Activated naive CD8-positive, alpha-beta T cell treated with anti-CD3 and anti-CD28 coated beads, Interleukin-2, amount 10 ng/mL, durations not matched to agents 7 days and 5 days (primary cell): ENCODE measurements around the gene ITGA5. TPM values are rescaled to one million over a fixed set of nuclear protein-coding genes. Genes with fewer than 3 reads are reported as not detected.

Experiments used
- ATAC-seq: fragments of 150-1000 bp; cut with Tn5 transposase; one replicate; pipeline ENCODE4 v1.10.0; 2021; ENCODE audit warnings: low read depth, moderate library complexity
- POLR2A ChIA-PET: fragments of 350-600 bp; sonication (Branson Sonifier 250); formaldehyde crosslinking; loops from one replicate; lab custom pipeline; 2021; ENCODE audit warnings: antibody characterized with exemption; lab: Charles Lee
- DNase-seq: peaks from one replicate; pipeline ENCODE4 v3.0.0; 2021
- H3K27ac Mint-ChIP-seq: one replicate; pipeline ENCODE4 v1.8.0; 2022; ENCODE audit warnings: mild to moderate bottlenecking, mixed read lengths
- H3K27me3 Mint-ChIP-seq: one replicate; pipeline ENCODE4 v1.8.0; 2022; ENCODE audit warnings: mild to moderate bottlenecking, moderate library complexity, mixed read lengths
- H3K36me3 Mint-ChIP-seq: one replicate; pipeline ENCODE4 v1.8.0; 2021; ENCODE audit warnings: mild to moderate bottlenecking, mixed read lengths
- H3K4me1 Mint-ChIP-seq: one replicate; pipeline ENCODE4 v1.8.0; 2021; ENCODE audit warnings: mixed read lengths
- H3K4me3 Mint-ChIP-seq: one replicate; pipeline ENCODE4 v1.8.0; 2022; ENCODE audit warnings: mild to moderate bottlenecking, moderate library complexity, mixed read lengths
- H3K9me3 Mint-ChIP-seq: one replicate; pipeline ENCODE4 v1.8.0; 2021; ENCODE audit warnings: mixed read lengths
- total RNA-seq, 2 experiments: library from RNA; stranded (reverse); gene quantifications; one replicate each; pipeline ENCODE4 v1.2.3, GENCODE V29; 2021

ITGA5 gene
- total RNA-seq, 2 experiments from 2014 or later, result 84.5 to 90.6 TPM

GRCh38 chr12:54413284-54414190 lies 5.5 kb downstream of the ITGA5 start:
- Mint-ChIP-seq H3K36me3 (peaks cover 13% of the 10 kb centered on the region), H3K4me1 (peaks cover 50% of the 10 kb centered on the region), H3K27ac (peak overlapping the region; percentile 95), H3K27me3 (no peaks in the 10 kb centered on the region), H3K4me3 (peak overlapping the region; percentile 73), H3K9me3 (no peaks in the 10 kb centered on the region)
- ATAC-seq, result peak; percentile 79
- POLR2A ChIA-PET, result interaction anchor here (0.6 to 3.0 kb wide), 14 partner anchors 9 to 659 kb away, joined by 3 to 12 read pairs (median 4); partner anchors contain the start of genes CBX5, COPZ1, HNRNPA1 and NCKAP1L
- DNase-seq, result peak; percentile 75

DNA sequence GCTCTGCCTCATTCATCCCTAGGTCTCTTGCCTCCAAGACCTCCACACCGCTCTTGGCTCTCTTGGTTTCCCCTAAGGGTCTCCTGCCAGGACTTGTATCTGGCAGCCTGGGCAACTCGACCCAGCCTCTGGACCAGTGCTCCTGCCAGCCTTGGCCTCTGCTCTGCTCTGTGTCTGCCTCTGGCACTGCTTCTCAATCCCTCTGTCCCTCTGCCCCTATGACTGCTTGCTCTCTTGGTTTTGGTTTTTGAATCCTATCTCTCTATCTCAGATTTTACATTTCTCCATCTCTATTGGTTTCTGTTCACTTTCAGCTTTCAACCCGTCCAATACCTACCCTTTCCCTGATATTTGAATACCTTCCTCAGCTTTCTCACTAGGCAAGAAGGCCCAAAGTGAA lies 6.3 kb downstream of the ITGA5 start:
- H3K36me3 Mint-ChIP-seq, result peaks cover 17% of the 10 kb centered on the region
- peak overlapping the region; percentile 73 for H3K4me3 Mint-ChIP-seq
- DNase-seq (no peak), ATAC-seq (peak; percentile 34)
- H3K9me3 Mint-ChIP-seq, result no peaks in the 10 kb centered on the region
- H3K27me3 Mint-ChIP-seq, result no peaks in the 10 kb centered on the region
- H3K27ac Mint-ChIP-seq, result peak overlapping the region; percentile 95
- POLR2A ChIA-PET, result interaction anchor here (0.6 to 3.0 kb wide), 12 partner anchors 9 to 658 kb away, joined by 3 to 12 read pairs (median 4); partner anchors contain the start of genes CBX5, COPZ1, HNRNPA1 and NCKAP1L
- peaks cover 50% of the 10 kb centered on the region for H3K4me1 Mint-ChIP-seq

- H3K27me3 Mint-ChIP-seq, result no peaks in the 10 kb centered on the region
- peak overlapping the region; percentile 73 for H3K4me3 Mint-ChIP-seq
- POLR2A ChIA-PET, result interaction anchor here (0.7 to 3.0 kb wide), 5 partner anchors 13 to 85 kb away, joined by 3 to 12 read pairs (median 6); partner anchors contain the start of gene NCKAP1L
- no peak for ATAC-seq
- H3K27ac Mint-ChIP-seq, result peak overlapping the region; percentile 95
- peaks cover 20% of the 10 kb centered on the region for H3K36me3 Mint-ChIP-seq
- H3K4me1 Mint-ChIP-seq, result peaks cover 50% of the 10 kb centered on the region
- H3K9me3 Mint-ChIP-seq, result no peaks in the 10 kb centered on the region
- DNase-seq, result no peak
Measured at GRCh38 chr12:54412348-54412747, 6.7 kb downstream of the ITGA5 start.

- Mint-ChIP-seq H3K4me3 (peak overlapping the region; percentile 73), H3K27ac (peak overlapping the region; percentile 95), H3K27me3 (no peaks in the 10 kb centered on the region), H3K4me1 (peaks cover 45% of the 10 kb centered on the region), H3K36me3 (peaks cover 24% of the 10 kb centered on the region), H3K9me3 (no peaks in the 10 kb centered on the region)
- ATAC-seq (peak; percentile 20), DNase-seq (peak; percentile 60)
- POLR2A ChIA-PET, result interaction anchor here (0.7 to 3.0 kb wide), 6 partner anchors 8 to 86 kb away, joined by 3 to 12 read pairs (median 6); partner anchors contain the start of gene NCKAP1L
Measured at GRCh38 chr12:54411391-54412241, 7.5 kb downstream of the ITGA5 start.

DNA sequence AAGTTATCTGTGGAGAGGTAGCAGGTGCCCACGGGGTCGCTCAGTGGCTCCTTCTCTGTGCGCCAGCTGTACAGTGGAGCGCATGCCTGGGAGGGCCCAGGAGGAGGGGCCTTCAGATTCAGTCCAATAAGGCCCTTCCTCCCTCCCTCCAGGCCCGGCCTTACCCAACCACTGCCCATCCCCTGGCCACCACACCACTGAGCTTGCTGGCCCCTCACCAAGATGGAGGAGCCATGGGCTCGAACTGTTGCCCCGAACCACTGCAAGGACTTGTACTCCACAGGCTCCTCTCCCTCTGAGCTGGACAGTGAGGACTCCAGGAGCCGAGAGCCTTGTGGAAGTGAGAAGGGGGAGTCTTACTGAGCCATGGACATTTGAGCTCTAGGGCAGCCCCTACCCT lies 9.8 kb downstream of the ITGA5 start:
- H3K9me3 Mint-ChIP-seq, result no peaks in the 10 kb centered on the region
- peaks cover 38% of the 10 kb centered on the region for H3K36me3 Mint-ChIP-seq
- no peaks in the 10 kb centered on the region for H3K27me3 Mint-ChIP-seq
- no peak overlapping the region for H3K4me3 Mint-ChIP-seq
- DNase-seq (no peak), ATAC-seq (no peak)
- no peak overlapping the region for H3K27ac Mint-ChIP-seq
- POLR2A ChIA-PET, result interaction anchor here (0.8 to 1.3 kb wide), 2 partner anchors 9 kb away, joined by 3 read pairs; no protein-coding TSS in a partner anchor
- peaks cover 30% of the 10 kb centered on the region for H3K4me1 Mint-ChIP-seq

- POLR2A ChIA-PET, result no interaction called here
- DNase-seq, result no peak
- H3K4me1 Mint-ChIP-seq, result peaks cover 11% of the 10 kb centered on the region
Measured at GRCh38 chr12:54407183-54407905, 11.7 kb downstream of the ITGA5 start.

GRCh38 chr12:54405573-54405972 lies 13.5 kb downstream of the ITGA5 start:
- POLR2A ChIA-PET, result no interaction called here
- Mint-ChIP-seq H3K4me1 (peaks cover 1% of the 10 kb centered on the region), H3K4me3 (no peak overlapping the region), H3K27me3 (no peaks in the 10 kb centered on the region), H3K27ac (peak overlapping the region; percentile 4), H3K36me3 (peaks cover 42% of the 10 kb centered on the region), H3K9me3 (no peaks in the 10 kb centered on the region)
- DNase-seq, result no peak
- ATAC-seq, result no peak

More at GRCh38 chr12:54407183-54407905, 11.7 kb downstream of the ITGA5 start:
- Mint-ChIP-seq H3K27me3 (no peaks in the 10 kb centered on the region), H3K9me3 (no peaks in the 10 kb centered on the region), H3K27ac (no peak overlapping the region), H3K36me3 (peaks cover 38% of the 10 kb centered on the region), H3K4me3 (no peak overlapping the region)
- ATAC-seq, result no peak

DNA sequence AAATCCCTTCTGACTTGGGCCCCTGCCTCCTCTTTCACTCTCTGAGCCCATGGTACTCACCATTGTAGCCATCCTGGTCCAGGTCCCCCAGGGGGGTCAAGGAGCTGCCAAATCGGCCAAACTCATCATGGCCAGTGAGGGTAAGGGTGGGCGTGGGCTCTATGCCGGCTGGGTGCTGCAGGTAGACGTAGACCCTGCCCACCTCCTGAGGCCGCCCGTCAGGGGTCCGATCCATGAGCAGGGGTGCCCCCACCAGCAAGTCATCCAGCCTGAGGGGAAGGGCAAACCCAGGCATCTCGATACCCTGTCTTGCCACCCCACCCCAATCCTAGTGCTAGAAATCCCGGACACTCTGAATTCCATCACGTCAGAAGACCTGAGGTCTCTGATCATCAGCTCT lies 14.0 kb downstream of the ITGA5 start:
- peaks cover 1% of the 10 kb centered on the region for H3K4me1 Mint-ChIP-seq
- no peak for ATAC-seq
- peaks cover 42% of the 10 kb centered on the region for H3K36me3 Mint-ChIP-seq

DNA sequence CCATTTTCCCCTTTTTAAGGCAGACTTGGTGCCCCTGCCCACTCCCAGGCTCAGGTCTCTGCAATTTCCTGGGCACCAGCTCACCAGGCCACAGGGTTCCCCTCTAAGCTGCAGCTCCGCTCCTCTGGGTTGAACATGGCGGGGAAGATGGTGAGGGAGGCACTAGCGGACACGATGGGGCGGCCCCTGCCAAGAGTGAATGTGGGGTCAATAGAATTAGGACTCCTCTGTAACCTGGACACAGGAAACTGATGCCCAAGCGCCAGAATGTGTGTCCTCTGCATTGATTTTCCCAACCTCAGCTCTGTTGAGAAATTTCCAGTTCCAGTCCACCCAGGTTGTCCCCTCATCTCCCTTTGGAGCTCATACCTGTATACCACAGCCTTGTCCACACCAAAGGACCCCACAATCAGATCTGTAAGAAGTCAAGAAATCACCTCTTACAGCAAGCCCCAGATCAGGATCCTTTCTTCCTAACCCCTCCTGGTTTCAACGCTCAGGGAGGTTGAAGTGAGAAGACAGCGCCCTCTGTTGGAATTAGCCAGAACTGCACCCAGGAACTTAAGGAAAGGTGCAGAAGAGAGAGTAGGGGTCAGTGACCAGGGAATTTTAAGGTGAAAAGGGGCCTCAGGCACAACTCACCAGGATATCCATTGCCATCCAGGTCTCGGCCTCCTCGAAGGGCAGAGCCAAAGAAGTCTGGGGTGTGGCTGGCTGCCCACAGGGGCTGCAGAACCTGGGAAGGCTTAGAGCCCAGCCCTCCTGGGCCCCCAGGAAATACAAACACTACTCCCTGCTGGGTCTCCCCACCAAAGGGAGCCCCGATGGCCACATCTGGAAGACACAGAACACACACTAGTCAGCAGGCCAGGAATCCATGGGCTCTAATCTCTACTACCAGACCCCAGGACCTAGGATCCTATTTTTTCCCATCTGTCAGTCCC lies 14.7 kb downstream of the ITGA5 start:
- Mint-ChIP-seq H3K4me1 (peaks cover 1% of the 10 kb centered on the region), H3K9me3 (no peaks in the 10 kb centered on the region), H3K36me3 (peaks cover 43% of the 10 kb centered on the region), H3K27ac (peak overlapping the region; percentile 30), H3K4me3 (no peak overlapping the region), H3K27me3 (no peaks in the 10 kb centered on the region)
- POLR2A ChIA-PET, result interaction anchor here (0.8 kb wide), 1 partner anchor 9 kb away, joined by 4 read pairs; no protein-coding TSS in a partner anchor
- DNase-seq (peak; percentile 49), ATAC-seq (no peak)

More for the DNA sequence above, 14.0 kb downstream of the ITGA5 start:
- DNase-seq, result no peak
- Mint-ChIP-seq H3K27me3 (no peaks in the 10 kb centered on the region), H3K27ac (no peak overlapping the region), H3K4me3 (no peak overlapping the region), H3K9me3 (no peaks in the 10 kb centered on the region)
- POLR2A ChIA-PET, result no interaction called here

- no peak overlapping the region for H3K4me3 Mint-ChIP-seq
- peaks cover 37% of the 10 kb centered on the region for H3K36me3 Mint-ChIP-seq
- peaks cover 7% of the 10 kb centered on the region for H3K4me1 Mint-ChIP-seq
- DNase-seq (no peak), ATAC-seq (no peak)
- POLR2A ChIA-PET, result no interaction called here
- no peak overlapping the region for H3K27ac Mint-ChIP-seq
- H3K9me3 Mint-ChIP-seq, result no peaks in the 10 kb centered on the region
- H3K27me3 Mint-ChIP-seq, result no peaks in the 10 kb centered on the region
Measured at GRCh38 chr12:54401119-54401518, 17.9 kb downstream of the ITGA5 start.

DNA sequence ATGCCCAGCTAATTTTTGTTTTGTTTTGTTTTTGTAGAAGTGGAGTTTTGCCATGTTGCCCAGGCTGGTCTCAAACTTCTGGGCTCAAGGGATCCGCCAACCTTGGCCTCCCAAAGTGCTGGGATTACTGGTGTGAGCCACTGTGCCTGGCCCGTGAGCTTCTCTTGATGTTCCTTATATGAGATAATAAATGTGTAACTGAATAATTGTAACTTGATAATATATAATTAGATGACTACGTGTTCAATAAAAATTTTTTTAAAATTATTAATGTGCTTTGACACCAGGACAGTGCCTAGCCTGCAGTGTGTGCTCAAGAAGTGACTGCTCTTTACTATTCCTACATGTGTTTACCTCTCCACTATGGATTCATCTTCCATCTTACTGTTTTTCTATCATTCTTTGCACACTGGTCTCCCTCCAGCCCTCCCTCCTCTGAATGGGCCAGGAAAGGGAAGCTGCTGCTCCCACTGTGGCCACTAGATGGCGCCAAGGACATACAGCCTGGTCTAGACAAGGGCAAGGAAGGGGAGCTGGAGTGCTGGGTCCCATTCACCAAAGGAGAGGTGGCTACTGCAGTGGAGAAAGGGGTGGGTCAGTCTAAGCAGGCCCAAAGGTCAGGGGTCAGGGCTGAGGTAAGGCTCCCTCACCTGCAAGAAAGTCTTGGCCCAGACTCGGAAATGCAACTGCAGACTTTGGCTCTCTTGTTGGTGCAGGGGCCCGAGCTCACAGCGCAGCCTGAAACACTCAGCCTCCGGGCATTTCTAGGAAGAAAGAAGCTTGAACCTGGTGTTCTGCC lies 19.9 kb downstream of the ITGA5 start:
- H3K36me3 Mint-ChIP-seq, result peaks cover 30% of the 10 kb centered on the region
- H3K9me3 Mint-ChIP-seq, result no peaks in the 10 kb centered on the region
- H3K27me3 Mint-ChIP-seq, result no peaks in the 10 kb centered on the region
- POLR2A ChIA-PET, result interaction anchor here (0.6 to 2.1 kb wide), 8 partner anchors 10 to 120 kb away, joined by 3 to 15 read pairs (median 4); partner anchors contain the start of gene ITGA5
- ATAC-seq (peak; percentile 89), DNase-seq (peak; percentile 86)
- no peak overlapping the region for H3K4me3 Mint-ChIP-seq
- no peak overlapping the region for H3K27ac Mint-ChIP-seq
- peaks cover 15% of the 10 kb centered on the region for H3K4me1 Mint-ChIP-seq
